ENCODE results near the gene ZFR2.
"Not testable (repeated sequence)": the region's sequence is repeated elsewhere in the genome, so short reads cannot be mapped to it uniquely, and the experiment has no call there.

The ZFR2 gene

DNA sequence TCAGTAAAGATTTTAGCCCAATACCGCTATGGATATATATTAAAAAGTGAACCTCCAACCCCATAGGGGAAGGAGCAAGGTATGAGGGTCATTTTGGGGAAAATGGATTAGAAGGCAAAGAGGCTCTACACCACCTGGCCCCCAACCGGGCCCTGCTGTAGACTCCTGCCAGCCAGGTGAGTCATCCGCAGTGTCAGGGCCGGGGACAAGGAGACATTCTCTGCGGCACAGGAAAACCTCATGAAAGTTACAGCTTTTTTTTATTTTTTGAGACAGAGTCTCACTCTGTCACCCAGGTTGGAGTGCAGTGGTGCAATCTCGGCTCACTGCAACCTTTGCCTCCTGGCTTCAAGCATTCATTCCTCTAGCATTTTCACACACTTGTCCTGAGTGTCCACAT, 32.0 kb downstream of the ZFR2 start:
- no peak for DNase-seq

- no peak for DNase-seq
These were observed 33.8 kb downstream of the ZFR2 start for GRCh38 chr19:3835055-3835435.

GRCh38 chr19:3834349-3835054, 34.3 kb downstream of the ZFR2 start:
- no peak for DNase-seq

DNA sequence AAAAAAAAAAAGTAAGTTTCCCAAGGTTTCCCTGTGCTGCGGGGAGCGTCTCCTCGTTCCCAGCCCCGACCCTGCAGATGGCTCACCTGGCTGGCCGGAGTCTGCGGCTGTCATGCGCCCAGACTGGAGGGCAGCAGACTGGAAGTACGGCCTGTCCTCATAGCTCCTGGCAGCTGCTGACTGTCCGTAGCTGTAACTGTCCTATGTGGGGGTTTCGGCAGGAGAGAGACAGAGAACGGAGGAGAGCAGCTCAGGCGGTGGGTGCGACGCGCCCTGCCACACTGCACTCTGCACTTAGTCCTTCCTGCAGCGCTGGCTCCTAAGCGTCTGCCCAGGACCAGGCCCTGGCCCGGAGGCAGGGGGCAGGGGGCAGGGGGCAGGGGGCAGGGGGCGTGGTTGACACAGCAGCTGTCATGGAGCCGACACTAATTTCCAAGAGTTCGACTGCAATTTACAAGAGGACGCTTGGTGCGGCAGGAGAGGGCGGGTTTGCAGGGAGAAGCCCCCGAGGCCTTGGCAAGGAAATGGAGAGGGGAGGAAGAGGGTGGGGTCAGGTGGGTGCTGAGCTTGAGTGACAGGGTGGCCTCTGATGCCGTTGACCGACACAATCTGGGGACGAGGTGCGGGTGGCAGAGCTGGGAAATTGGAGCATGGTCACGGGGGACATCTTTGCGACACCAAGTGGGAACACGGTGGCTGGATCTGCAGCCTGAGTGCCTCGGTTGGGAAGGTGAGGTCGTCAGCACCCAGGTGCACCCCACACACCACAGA, 35.1 kb downstream of the ZFR2 start:
- no peak for DNase-seq

DNA sequence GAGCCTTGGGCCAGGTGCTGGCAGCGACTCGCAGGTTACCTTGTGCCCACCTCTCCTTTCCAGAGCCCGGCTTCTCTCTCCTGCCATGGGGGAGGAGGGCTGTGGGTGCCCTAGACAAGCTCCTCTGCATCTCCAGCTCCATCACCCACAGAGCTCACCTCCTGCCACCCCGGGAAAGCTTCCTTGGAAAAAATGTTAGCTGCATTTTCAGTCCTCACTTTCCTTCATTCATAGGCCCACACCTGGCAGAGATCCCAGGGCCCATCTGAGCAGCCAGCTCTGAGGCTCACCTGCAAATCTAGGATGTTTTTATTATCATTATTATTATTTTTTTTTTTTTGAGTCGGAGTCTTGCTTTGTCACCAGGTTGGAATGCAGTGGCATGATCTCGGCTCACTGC, 36.8 kb downstream of the ZFR2 start:
- DNase-seq: no peak

DNA sequence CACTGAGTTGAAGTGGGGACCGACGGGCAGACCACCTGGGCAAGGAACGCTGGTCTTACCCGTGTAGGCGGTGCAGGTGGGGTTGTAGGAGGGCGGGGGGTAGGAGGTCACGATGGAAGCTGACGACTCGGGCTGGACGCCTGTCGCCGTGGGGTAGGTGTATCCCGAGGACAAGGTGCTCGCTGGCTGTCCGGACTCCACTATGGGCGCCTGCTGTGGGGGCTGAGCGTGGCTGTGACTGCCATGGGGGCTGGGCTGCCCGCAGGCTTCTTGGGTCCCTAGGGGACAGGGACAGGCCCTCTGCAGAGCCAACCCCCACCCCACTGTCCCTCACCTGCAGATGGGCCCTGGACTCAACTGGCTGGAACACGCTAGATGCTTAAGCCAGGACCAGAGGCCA, 37.2 kb downstream of the ZFR2 start:
- DNase-seq: no peak

GRCh38 chr19:3830621-3831589, 37.9 kb downstream of the ZFR2 start:
- no peak for DNase-seq

DNA sequence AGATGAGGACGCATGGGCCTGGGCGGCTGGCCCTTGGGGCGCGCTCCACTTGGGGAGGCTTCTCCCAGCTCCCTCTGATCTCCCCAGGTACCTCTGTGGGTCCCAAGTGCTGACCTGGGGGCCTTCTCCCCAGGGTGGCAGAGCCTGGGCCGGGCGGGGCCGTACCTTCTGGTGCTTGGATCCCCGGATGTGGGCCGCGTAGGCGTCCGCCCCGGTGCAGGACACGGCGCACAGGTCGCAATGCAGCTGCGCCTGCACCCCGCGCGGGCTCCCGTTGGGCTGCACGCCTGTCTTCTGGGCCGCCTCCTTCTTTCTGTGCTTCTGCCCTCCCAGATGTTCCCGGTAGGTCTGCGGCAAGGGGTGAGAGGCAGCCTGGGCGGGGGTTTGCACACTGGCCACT, 41.5 kb downstream of the ZFR2 start:
- DNase-seq: no peak

- DNase-seq: no peak
These were observed 42.7 kb downstream of the ZFR2 start for GRCh38 chr19:3826163-3826562.

- no peak for DNase-seq
These were observed 43.4 kb downstream of the ZFR2 start for GRCh38 chr19:3825286-3825956.

GRCh38 chr19:3823350-3823713, 45.5 kb downstream of the ZFR2 start:
- DNase-seq: no peak

DNA sequence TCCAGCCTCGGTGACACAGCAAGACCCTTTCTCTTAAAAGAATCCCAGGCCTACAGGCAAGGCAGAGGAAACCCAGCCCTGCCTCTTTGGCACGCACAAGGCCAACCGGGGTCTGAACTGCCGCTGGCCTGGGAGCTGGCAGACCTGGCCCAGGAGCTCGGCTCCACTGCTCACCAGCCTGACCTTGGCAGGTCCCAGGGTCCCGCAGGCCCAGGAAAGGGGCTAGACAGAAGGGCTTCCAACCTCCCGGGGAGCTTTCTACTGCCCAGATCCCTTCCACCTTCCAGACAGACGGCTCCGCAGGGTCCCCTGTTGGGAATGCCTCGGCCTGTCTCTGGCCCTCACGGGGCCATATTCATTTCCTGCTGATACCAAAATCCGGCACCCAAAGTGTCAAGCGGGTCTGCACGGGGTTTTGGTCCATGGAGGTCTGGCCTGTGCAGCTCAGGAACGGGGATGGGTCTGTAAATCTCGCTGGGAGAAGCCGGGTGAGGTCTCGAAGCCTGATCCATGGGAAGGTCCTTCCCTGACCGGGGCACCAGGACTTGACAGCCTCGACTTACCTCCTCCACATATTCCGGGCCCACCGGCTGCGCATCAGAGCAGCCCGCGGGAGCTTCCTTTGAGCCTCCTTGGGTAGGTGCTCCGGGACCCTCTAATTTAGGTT, 46.0 kb downstream of the ZFR2 start:
- no peak for DNase-seq

DNA sequence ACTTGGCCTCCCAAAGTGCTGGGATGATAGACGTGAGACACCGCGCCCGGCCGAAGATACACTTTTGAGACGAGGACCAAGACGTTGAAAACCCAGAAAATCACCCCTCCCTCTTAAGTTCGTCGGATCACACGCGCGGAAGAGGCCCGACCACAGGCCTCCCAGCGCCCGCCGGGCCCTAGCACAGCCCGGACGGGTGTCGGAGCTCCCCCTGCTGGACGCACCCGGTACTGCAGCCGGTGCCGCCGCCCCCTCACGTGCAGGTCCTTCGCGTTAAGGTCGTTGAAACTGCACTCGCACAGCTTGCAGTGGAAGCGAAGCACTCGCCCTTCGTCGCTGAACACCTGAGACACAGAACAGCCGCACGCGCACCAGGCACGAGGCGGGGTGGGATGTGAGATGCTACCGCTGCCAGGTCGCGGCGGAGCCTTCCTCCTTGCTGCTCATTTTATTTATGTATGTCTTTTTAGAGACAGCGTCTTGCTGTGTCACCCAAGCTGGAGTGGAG, 46.9 kb downstream of the ZFR2 start:
- DNase-seq: no peak

GRCh38 chr19:3821156-3821555, 47.7 kb downstream of the ZFR2 start:
- no peak for DNase-seq

GRCh38 chr19:3819989-3820388, 48.8 kb downstream of the ZFR2 start:
- DNase-seq: no peak

DNA sequence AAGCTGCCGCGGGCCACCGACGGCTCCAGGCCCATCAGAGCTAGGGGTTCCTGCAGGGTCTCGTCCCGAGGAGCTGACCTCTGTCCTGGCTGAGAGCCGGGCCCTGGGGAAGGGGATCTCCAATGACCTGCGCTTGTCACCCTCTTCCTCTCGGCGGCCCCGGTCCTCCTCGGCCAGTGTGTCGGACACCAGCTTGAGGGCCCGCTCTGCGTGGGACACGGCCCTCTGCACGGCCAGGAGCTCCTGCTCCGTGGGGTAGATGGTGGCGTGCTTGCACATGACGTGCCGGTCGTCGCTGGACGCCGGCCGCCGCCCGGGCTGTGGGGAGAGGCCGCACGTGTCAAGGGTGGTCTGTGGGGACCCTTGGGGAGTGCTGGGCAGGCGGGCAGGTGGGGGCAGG, 49.9 kb downstream of the ZFR2 start:
- no peak for DNase-seq

DNA sequence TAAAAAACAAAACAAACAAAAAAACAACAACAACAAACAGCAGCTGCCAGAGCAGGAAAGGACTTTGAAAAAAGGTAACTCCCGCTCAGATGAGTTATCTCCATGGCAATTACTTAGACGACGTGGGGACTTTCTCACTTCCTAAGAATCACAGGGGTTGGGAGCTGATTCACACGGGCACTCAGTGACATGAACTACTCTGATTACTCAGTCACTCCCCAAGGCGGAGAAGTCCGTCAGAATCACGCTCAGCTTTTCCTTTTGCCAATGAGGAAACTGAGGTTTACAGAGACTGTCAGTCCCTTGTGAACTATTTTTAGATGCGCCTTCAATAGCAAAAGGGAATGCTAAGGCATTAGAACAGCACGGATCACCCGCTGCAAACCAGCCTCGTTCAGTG, 50.4 kb downstream of the ZFR2 start:
- DNase-seq: no peak

DNA sequence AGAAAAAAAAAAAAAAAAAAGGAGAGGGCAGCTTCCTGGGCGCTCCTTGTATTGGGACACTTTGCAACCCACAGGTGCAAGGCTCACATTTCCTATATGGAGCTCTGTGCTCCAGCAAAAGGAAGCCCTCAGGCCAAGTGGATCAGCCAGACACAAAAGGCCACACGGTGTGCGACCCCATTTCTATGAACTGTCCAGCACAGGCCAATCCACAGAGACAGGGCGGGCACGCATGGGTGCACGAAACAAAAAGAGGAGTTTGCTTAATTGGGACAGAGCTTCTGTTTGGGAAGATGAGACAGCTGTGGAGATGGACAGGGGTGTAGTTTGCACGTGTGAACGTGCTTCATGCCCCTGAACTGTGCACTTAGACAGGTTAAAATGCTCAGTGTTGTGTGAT, 51.1 kb downstream of the ZFR2 start:
- no peak for DNase-seq

GRCh38 chr19:3816566-3817218, 52.1 kb downstream of the ZFR2 start:
- DNase-seq: no peak

DNA sequence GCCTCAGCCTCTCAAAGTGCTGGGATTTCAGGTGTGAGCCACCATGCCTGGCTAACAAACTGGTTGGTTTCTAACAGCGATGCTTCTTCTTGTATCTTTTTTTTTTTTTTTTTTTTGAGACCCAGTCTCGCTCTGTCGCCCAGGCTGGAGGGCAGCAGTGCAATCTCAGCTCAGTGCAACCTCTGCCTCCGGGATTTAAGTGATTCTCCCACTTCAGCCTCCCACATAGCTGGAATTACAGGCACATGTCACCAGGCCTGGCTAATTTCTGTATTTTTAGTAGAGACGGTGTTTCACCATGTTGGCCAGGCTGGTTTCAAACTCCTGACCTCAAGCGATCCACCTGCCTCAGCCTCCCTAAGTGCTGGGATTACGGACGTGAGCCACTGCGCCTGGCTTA, 52.7 kb downstream of the ZFR2 start:
- not testable (repeated sequence) for DNase-seq

GRCh38 chr19:3814648-3815047, 54.2 kb downstream of the ZFR2 start:
- no peak for DNase-seq

All from NCI-H1105 treated with DMSO at 0.1 percent for 48 hours (cell line).